Measurements from ENCODE around the gene SLC25A13.
"Not testable (repeated sequence)": the region's sequence is repeated elsewhere in the genome, so short reads cannot be mapped to it uniquely, and the experiment has no call there.

SLC25A13 gene

DNA sequence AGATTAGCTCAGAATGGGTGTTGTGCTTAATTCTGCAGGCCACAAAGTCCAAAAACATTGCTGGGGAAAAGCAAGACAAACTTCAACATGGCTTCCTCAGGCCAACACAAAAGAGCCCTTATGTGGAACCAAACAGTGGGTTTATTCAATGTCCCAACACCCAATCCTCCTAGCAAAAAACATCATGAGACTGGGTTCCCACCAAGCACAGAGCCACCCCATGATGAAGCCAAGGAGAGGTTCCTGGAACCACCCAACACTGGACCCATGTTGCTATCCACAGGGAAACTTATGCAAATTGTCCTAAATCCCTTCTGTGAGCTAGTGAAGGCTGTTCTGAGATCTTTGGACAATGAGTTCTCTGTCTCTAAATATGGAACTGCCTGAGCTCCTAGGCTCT lies 24.0 kb downstream of the SLC25A13 start:
- peak; percentile 90 for DNase-seq

DNA sequence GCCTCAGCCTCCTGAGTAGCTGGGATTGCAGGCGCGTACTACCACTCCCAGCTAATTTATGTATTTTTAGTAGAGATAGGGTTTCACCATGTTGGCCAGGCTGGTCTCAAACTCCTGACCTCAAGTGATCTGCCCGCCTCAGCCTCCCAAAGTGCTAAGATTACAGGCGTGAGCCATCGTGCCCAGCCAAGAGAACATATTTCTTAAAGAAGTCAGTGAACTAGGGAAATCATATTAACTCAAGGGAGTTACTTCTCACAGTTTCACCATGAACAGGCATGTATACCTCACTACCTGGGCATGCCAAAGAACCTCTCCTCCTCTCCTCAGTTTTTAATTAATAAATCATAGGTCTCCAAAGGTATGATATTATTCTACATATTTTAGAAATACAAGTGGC lies 24.5 kb downstream of the SLC25A13 start:
- DNase-seq: not testable (repeated sequence)

DNA sequence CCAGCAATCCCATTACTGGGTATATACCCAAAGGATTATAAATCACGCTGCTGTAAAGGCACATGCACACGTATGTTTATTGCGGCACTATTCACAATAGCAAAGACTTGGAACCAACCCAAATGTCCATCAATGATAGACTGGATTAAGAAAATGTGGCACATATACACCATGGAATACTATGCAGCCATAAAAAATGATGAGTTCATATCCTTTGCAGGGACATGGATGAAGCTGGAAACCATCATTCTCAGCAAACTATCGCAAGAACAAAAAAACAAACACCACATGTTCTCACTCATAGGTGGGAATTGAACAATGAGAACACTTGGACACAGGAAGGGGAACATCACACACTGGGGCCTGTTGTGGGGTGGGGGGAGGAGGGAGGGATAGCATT lies 28.0 kb downstream of the SLC25A13 start:
- not testable (repeated sequence) for DNase-seq

DNA sequence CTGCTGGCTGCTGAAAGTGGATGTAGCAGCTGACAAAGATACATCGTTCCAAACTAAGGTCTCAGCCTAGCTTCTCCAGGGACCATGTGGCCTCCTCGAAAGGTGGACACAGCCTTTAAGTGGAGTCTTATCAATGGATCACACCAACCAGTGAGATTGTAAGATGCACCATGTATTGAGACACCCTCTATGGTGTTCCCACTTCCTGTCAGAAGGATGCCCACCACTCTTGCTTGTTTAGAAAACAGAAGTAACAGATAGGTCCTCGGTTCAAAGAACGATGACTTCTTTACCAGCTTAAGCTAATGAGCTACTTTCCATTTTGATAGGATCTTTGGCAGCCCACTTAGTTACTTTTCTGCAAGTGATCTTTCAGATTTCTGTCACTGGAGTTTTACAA lies 34.3 kb downstream of the SLC25A13 start:
- DNase-seq: no peak

DNA sequence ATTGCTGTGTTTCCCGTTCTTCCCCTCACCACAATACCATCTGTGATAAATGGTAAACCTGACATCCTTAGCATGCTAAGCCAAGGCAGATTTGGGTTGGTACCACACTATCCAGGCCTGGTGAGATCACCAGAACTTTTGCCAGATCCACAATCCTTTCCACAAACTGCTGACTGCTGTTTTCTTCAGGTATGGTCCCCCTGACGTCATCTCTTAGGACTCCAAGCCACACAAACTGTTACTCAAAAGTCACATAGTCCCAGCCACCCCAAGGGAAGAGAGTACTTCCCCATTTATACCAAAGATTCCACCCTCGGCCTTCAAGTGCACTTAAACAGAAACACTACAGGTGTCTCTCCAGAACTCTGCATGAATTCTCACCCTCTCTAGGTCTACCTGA lies 34.8 kb downstream of the SLC25A13 start:
- DNase-seq: no peak

DNA sequence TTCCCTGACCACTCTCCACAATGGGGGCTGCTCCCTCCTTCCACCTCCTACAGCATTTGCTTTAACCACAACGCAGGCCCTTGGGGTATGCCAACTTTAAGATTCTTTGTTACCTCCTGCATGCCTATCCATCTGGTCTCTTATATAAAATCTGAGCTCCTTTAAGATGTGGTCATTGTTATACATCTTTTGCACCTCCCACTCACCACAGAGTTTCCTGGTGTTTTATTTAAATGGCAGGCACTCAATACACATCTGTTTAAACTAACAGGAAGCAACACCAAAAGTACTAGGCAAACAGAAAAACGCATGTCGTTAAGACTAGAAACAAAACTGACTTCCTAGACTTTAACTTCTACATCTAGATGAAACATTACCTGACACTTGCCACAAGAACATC lies 36.3 kb downstream of the SLC25A13 start:
- no peak for DNase-seq

DNA sequence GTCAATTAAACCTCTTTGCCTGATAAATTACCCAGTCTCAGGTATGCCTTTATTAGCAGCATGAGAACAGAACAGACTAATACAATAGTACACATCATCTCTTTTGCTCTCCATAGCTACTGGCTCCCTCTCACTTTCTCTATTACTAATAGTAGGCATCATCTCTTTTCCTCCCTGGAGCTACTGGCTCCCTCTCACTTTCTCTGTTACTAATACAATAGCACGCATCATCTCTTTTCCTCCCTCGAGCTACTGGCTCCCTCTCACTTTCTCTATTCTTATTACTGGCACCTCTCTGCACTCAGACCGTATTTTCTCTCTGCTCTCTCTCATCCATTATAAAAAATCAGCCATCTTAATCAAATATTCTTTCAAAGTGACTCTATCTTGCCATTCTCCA lies 37.1 kb downstream of the SLC25A13 start:
- DNase-seq: no peak

DNA sequence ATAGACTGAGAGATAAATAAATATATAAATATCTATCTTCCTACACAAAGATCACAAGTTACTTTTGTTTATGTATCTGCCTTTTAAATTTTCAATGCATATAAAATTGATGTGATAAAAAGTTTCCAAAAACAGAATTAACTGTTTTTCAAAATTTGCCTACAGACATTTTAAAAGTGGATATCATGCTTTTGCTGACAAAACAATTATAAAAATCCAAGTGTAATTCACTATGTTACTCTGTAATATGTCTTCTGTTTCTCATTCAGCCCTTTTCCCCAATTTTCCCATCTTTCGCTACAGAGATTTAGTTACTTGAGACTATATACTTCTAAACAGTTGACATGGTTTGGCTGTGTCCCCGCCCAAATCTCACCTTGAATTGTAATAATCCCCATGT lies 37.7 kb downstream of the SLC25A13 start:
- DNase-seq: no peak

DNA sequence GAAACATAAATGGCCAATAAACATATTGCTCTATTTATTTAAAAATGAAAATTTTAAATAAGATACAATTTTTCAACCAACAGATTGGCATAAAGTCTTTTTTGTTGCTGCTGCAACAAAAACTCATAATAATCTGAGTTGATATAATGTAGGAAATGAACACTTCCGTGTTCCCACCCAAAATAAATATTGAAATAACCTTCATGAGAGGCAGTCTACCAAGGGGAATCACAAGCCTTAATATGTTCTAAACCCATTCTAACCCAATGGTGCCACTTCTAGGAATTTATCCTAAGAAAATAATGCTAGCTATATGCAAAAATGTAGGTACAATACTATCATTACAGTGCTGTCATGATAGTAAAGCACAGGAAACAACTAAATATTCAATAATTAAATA lies 39.1 kb downstream of the SLC25A13 start:
- DNase-seq: no peak

DNA sequence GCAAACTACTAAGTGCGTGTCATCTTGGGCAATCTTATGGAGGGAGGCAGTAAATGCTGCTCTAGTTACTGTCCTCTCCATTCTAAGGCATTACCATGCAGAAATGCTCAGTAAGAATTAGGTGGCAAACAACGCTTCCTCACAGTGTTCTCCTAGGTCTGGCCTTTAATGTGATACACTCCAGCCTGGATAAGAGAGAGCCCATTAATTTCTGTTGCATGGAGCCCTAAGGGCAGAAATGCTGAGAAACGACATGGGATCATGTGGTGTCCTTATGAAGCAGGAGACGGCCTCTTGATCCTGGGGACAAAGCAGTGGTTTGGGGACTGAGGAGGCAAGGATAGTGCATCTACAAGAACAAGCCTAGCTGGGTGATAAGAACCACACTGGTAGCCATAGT lies 44.0 kb downstream of the SLC25A13 start:
- no peak for DNase-seq

DNA sequence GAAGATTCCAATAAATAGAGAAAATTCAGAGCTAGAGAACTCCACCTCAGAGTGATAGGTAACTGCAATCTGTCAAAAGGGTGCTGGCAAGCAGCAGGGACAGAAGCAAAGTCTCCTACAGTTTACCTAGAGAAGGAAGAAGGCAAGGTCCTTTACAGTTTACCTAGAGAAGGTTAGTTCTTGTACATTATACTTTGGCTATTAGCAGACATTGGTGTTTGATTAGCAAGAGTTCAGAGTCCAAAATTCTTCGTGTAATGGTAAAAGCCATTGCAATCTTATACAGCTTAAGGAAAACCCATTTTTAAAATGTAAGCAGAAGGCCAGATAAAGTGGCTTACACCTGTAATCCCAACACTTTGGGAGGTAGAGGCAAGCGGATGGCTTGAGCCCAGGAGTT lies 45.9 kb downstream of the SLC25A13 start:
- no peak for DNase-seq

DNA sequence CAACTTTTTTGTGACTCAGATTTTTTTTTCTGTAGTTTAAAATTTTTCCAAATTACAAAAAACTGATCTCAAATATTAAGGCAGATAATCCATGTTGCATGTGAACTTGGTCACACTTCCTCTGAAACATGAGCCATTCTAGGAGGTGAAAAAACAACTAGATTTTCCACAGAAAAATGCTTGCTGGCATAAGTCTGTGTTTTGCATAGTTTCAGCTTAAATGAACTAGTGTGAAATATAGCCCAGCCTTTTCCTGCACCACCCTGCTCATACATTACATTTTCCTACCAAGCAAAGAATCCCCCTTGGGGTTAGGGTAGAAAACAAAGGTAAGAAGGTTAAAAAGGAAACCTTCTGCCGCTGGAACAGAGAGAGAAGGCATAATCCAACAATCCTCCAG lies 48.2 kb downstream of the SLC25A13 start:
- no peak for DNase-seq

DNA sequence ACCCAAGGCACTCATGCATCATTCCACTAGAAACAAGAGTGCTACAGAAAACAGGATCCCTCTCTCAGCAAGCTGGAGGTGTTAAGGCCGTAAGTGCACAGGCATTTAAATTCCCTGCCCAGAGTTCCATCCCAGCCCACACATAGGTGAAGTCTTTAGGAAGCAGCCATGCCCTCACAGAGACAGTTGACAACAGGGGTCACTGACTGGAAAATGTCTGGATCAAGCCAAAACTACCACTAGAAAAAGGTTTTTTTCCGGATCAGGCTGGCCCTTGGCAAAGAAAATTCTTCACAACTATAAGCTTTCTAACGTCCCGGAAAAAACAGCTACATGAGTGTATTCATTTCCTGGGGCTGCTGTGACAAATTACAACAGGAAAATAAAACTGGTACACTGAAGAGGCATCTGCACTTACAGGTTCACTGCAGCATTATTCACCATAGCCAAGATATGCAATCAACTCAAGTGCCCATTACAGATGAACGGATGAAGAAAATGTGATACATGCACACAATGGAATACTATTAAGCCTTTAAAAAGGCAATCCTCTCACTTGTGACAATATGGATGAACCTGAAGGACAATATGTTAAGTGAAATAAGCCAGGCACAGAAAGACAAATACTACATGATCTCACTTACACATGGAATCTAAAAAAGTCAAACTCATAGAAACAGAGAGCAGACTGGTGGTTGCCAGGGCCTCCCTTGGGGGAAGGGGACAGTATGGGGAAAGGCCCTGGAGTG lies 52.5 kb downstream of the SLC25A13 start:
- no peak for DNase-seq

DNA sequence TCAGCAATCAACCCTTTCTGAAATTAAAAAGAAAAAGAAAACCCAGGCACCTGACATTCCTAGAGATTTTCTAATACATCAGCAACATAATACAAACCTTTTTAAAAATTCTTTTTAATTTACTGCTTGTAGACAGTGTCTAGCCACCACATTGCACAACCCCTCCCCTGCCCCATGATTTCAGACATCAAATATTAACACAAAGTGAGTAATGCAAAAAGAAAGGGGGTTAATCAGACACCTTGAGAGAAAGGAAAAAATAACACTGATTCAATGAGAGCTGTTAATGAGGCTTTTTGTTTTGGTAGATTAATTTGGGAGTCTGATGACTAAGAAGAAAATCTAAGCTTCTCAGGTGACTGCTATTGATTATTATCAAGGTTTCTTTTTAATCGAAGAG lies 55.3 kb downstream of the SLC25A13 start:
- DNase-seq: no peak

DNA sequence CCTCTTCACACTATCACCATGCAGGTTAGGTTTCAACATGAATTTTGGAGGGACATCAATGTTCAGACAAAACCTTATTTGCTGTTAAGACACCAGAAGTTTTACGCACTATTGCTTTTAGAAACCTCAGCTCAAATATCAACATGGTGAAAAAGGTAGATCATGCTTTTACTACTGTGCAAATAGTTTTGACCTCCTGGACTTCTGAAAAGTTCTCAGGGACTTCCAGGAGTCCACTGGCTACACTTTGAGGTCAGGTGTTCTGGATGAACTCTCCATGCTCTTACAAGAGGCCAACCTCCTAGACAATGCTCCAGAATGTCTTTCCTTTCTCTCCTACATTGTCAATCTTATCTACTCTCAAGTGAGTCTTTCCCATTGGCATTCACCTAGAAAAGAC lies 55.9 kb downstream of the SLC25A13 start:
- DNase-seq: no peak

DNA sequence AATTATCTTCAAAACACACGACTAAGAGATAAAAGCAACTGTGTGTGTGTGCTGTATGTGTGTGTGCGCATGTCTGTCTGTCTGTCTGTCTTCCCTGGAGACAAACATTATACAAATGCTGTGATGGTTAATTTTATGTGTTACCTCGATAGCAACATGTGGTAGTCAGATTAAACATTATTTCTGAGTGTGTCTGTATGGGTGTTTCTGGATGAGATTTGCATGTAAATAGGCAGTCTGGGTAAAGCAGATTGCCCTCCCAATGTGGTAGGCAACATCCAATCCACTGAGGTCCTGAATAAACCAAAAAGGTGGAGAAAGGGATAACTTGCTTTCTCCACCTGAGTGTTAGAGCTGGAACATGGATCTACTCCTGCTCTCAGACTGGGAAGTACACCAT lies 67.9 kb downstream of the SLC25A13 start:
- DNase-seq: no peak

DNA sequence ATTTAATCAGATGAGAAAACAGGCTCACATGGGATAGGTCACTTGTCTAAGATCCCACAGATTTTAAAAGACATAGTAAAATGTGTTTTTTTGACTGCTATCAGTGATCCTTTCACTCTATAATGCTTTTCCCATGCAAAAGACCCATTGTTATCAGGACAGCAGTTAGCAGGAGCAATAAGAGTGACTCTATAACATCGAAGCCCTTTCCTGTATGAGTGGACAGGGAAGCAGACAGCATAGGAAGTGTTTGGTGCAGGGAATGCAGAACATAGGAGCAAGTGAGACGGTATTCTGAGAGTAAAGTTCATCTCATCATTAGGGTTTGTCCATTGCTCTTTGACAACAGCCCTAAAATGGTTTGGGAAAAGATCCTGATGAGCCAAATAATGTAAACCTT lies 68.5 kb downstream of the SLC25A13 start:
- peak; percentile 19 for DNase-seq

DNA sequence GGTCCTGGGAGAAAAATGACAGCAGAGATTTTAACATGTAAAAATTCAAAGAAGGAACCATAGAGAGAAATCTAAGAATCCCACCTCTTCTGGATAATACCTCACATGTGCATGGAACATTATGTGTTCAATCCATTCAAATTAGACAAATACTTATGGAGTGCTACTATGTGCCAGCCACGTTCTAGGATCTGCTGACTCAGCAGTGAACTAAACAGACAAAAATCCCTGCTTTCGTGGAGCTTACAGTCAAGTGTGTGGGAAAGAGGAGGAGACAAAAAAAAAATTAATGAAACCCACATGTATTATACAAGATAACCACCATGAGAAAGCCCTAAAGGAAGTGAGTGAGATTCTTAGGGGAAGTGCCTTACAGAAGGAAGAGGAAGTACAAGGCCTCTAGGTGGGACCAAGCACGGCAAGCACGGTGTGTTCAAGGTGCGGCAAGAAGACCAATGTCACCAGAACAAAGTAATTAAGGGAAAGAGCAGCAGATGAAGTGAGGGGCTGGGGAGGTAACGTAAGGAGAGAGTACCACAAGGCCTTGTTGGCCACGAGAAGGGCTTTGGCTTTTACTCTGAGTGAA lies 71.0 kb downstream of the SLC25A13 start:
- no peak for DNase-seq

DNA sequence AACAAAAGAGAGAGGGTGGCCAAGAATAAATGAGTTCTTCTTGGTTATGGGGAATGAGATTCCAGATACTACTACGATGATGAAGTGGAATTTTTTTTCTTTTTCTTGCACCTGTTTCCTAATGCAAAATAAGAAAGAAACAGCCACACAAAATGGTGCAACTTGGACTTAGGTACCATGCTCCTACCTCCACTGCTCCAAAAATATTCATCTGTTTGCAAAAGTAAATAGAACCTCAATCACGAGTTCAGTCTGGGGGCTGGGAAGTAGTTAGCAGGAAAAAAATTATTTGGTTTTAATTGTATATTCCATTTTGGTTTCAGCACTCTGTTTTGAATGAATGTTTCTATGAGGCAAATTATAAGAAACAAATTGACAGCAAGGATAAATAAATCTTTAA lies 73.5 kb downstream of the SLC25A13 start:
- no peak for DNase-seq

DNA sequence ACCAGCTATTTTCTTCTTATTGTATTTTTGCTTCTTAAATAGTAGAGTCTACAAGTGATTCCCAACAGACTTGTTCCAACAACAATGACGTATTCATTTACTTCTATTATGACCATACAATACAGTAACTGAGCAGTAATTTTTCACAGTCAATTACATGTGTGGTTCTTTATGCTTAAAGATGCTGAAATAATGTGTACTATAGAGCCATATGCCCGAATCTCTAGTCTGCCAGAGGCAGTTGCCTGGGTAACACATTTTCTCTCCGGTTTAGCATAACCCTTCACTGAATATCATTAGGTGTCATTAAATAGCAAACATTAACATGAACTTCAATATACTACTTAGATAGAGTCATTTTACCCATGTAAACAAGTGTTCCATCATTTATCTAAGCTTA lies 75.0 kb downstream of the SLC25A13 start:
- DNase-seq: no peak

DNA sequence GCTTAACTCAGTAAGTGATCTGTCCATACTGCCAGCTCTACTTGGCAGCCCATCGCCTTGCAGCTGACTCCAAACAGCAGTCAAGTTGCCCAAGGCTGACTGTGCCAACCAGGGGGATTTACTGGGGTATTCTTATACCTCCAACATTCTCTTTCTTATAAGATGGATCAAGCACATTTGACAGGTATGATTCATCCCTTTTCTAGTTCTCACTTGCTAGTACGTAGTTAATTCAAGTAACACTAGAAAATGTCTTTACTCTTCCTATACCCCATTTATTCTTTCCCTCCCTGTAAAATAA lies 77.0 kb downstream of the SLC25A13 start:
- DNase-seq: no peak

DNA sequence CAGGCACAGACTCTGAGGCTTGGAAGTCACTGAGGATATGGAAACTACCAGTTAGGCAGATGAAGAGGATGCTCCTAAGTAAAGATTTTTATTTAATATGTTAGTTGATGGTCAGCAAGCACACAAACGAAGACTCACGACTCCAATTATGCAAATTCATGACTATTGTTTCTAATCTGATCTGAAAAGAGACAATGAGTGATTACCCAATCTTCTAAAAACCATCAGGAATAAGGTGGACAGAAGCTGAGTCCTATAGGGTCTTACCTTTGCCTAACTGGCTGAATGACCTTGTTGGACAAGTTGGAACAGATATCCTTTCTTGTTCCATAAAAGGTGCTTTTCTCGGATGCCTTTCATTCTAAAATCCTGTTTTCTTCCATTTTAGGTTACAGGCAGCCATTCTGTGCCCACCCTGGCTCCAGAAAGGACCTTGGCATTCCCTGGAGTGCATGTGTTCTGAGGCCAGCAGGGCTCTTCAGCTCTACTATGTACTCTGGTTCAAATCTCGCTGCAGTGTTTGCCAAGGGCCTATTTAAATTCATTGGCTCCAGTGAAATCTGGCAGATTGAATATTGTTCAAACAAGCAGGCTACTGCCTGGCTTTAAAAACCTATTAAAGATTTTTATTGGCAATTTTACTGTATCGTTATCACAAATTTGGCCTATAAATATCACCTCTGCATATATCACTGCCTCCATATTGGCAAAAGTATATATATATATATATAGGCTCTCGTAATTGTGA lies 77.5 kb downstream of the SLC25A13 start:
- DNase-seq: no peak

DNA sequence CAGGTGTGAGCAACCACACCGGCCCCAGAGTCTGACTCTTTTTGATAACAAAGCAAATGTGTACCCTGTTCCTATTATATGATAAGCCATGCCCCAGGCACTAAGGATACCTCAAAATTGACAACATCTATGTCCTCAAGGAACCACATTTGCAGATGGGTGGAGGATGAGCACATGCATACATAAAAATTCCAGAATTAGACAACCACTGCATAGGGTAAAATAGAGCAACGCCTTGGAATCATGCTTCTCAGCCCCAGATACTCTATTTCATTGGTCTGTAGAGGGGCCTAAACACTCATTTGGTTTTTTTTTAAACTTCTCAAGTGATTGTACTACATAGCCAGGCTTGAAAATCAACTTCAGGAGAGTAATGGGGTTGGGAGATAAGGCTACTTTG lies 78.7 kb downstream of the SLC25A13 start:
- no peak for DNase-seq

DNA sequence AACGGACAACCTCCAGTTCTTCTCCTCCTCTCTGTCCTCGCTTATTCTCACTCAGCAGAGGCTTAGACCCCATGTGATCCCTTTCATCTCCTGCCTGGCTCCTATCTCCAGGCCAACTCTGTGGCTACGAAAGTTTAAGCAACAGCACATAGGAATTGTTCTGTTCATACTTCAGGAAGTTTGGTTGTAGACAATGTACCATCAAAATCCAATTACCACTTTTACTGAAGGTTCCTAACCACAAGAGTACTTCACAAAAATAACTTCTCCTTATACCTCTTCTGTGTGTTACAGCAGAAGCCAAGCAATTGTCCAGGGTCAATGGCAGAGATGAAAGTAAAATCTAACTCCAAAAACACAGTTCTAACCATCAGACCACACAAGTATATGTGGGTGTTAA lies 80.0 kb downstream of the SLC25A13 start:
- DNase-seq: no peak

Data from midbrain (tissue), 1 donor.